HCT116 (cell line): ENCODE data around the gene CDK16. TPM values are rescaled to one million over a fixed set of nuclear protein-coding genes. Genes with fewer than 3 reads are reported as not detected.

Experiments used
- ATAC-seq: fragments of 200-7000 bp; cut with Tn5 transposase; 2 replicates; pipeline ENCODE4 v1.9.1; 2020; ENCODE audit warnings: mild to moderate bottlenecking, moderate library complexity
- BruUV-seq: library from RNA; stranded (reverse); fragments of 400-500 nt; replicated peaks from 2 replicates; lab custom pipeline; 2021; lab: Mats Ljungman, UMichigan
- CTCF ChIA-PET: fragments of 300-600 bp; sonication (Branson Sonifier 250); formaldehyde crosslinking; loops from one replicate; lab custom pipeline; 2021; ENCODE audit warnings: antibody characterized with exemption; lab: Charles Lee
- POLR2A ChIA-PET: fragments of 300-600, 350-600 bp; sonication (Branson Sonifier 250); formaldehyde crosslinking; loops from one replicate; lab custom pipeline; 2021; ENCODE audit warnings: antibody characterized with exemption; lab: Charles Lee
- RAD21 ChIA-PET, 2 experiments: fragments of 300-600 bp; sonication (Branson Sonifier 250); formaldehyde crosslinking; loops; one replicate each; lab custom pipeline; 2023; ENCODE audit warnings: low total read pairs in 2 of 2; ENCODE audit not compliant: uncharacterized antibody in 2 of 2, unreplicated experiment in 2 of 2, low non-redundant PET in 1 of 2; lab: Charles Lee
- DNase-seq: peaks from one replicate; pipeline ENCODE4 v3.0.0-alpha.2; 2010; ENCODE audit warnings: low read depth, low spot score
- H2AFZ ChIP-seq: fragments of 200-600 bp; shearing (Covaris generic), sonication (generic); 2 replicates; pipeline ENCODE4 v1.6.1; 2017; ENCODE audit warnings: low read depth, mixed run types, mixed read lengths, antibody characterized with exemption, low read length; ENCODE audit not compliant: poor library complexity, severe bottlenecking
- H3K27ac ChIP-seq: 2 replicates; pipeline ENCODE4 v1.5.1; 2012; ENCODE audit warnings: low read depth, low read length
- H3K27me3 ChIP-seq: fragments of 200-600 bp; sonication (generic); 2 replicates; pipeline ENCODE4 v1.6.1; 2016; ENCODE audit warnings: mixed run types, low read length, mixed read lengths; ENCODE audit not compliant: insufficient read depth
- H3K36me3 ChIP-seq, 2 experiments: fragments of 200-500 bp in 1 of 2; fragments of 200-600 bp in 1 of 2; sonication (Bioruptor generic) in 1 of 2; sonication (generic) in 1 of 2; 2 replicates each; pipeline versions ENCODE4 v1.5.1 to v1.6.1; 2014 to 2016; ENCODE audit warnings: low read length in 2 of 2, inconsistent platforms in 1 of 2, mixed read lengths in 1 of 2, mixed run types in 1 of 2; ENCODE audit not compliant: insufficient read depth in 2 of 2, control insufficient read depth in 1 of 2
- H3K4me1 ChIP-seq, 2 experiments: fragments of 200-600 bp in 1 of 2; sonication (generic) in 1 of 2; 2 replicates each; pipeline versions ENCODE4 v1.5.1 to v1.6.1; 2012 to 2017; ENCODE audit warnings: low read length in 2 of 2, inconsistent platforms in 1 of 2, mild to moderate bottlenecking in 1 of 2, mixed read lengths in 1 of 2, mixed run types in 1 of 2, moderate library complexity in 1 of 2; ENCODE audit not compliant: insufficient read depth in 2 of 2, control insufficient read depth in 1 of 2
- H3K4me2 ChIP-seq: fragments of 200-600 bp; sonication (generic); 2 replicates; pipeline ENCODE4 v1.6.1; 2017; ENCODE audit warnings: mixed run types, low read length, mixed read lengths
- H3K4me3 ChIP-seq, 2 experiments: fragments of 200-600 bp in 1 of 2; sonication (generic) in 1 of 2; replicated peaks in 1 of 2; 2 replicates each; pipeline ENCODE4 v1.5.1; 2011 to 2016; ENCODE audit warnings: low read length in 2 of 2, control low read depth in 1 of 2, low read depth in 1 of 2, mild to moderate bottlenecking in 1 of 2, mixed read lengths in 1 of 2, mixed run types in 1 of 2
- H3K79me2 ChIP-seq: fragments of 200-600 bp; sonication (generic); 2 replicates; pipeline ENCODE4 v1.6.1; 2017; ENCODE audit warnings: mild to moderate bottlenecking, mixed run types, low read length, moderate library complexity, mixed read lengths; ENCODE audit not compliant: insufficient read depth
- H3K9ac ChIP-seq: fragments of 200-600 bp; sonication (generic); 2 replicates; pipeline ENCODE4 v1.6.1; 2016; ENCODE audit warnings: low read length, mixed read lengths
- H3K9me2 ChIP-seq: fragments of 200-600 bp; sonication (generic), shearing (Covaris generic); 2 replicates; pipeline ENCODE4 v1.6.1; 2017; ENCODE audit warnings: mixed run types, mild to moderate bottlenecking, moderate library complexity; ENCODE audit not compliant: insufficient read depth
- H3K9me3 ChIP-seq, 2 experiments: fragments of 200-500 bp in 1 of 2; fragments of 200-600 bp in 1 of 2; sonication (Bioruptor generic) in 1 of 2; sonication (generic) in 1 of 2; 2 replicates each; pipeline ENCODE4 v1.6.1; 2014 to 2017; ENCODE audit warnings: low read length in 2 of 2, mixed read lengths in 2 of 2, inconsistent platforms in 1 of 2, low read depth in 1 of 2, mild to moderate bottlenecking in 1 of 2, mixed run types in 1 of 2, moderate library complexity in 1 of 2; ENCODE audit not compliant: control insufficient read depth in 1 of 2, insufficient read depth in 1 of 2
- H4K20me1 ChIP-seq: fragments of 200-600 bp; sonication (generic), shearing (Covaris generic); 2 replicates; pipeline ENCODE4 v1.6.1; 2017; ENCODE audit warnings: mixed run types, mild to moderate bottlenecking, moderate library complexity; ENCODE audit not compliant: insufficient read depth
- ATF3 ChIP-seq: IDR thresholded peaks from 2 replicates; pipeline ENCODE4 v1.6.1; 2012
- CBX3 ChIP-seq: IDR thresholded peaks from 2 replicates; pipeline ENCODE4 v1.6.1; 2012; ENCODE audit warnings: low read depth
- CEBPB ChIP-seq: IDR thresholded peaks from 2 replicates; pipeline ENCODE4 v1.6.1; 2012; ENCODE audit warnings: low read depth
- EGR1 ChIP-seq: IDR thresholded peaks from 2 replicates; pipeline ENCODE4 v1.6.1; 2012; ENCODE audit warnings: low read depth
- ELF1 ChIP-seq: IDR thresholded peaks from 2 replicates; pipeline ENCODE4 v1.6.1; 2012; ENCODE audit warnings: low read depth, borderline replicate concordance
- EZH2phosphoT487 ChIP-seq: fragments of 200-600 bp; IDR thresholded peaks from 2 replicates; pipeline ENCODE4 v1.6.1; 2018; ENCODE audit warnings: antibody characterized with exemption, borderline replicate concordance
- FOSL1 ChIP-seq: IDR thresholded peaks from 2 replicates; pipeline ENCODE4 v1.6.1; 2012; ENCODE audit warnings: low read depth
- JUND ChIP-seq: IDR thresholded peaks from 2 replicates; pipeline ENCODE4 v1.6.1; 2012
- MAX ChIP-seq: IDR thresholded peaks from 2 replicates; pipeline ENCODE4 v1.6.1; 2012
- POLR2A ChIP-seq: IDR thresholded peaks from 2 replicates; pipeline ENCODE4 v1.7.0; 2011; ENCODE audit warnings: borderline replicate concordance; ENCODE audit not compliant: insufficient read depth, insufficient read length; ENCODE audit errors: extremely low read depth
- REST ChIP-seq: IDR thresholded peaks from 2 replicates; pipeline ENCODE4 v1.6.1; 2012; ENCODE audit warnings: low read depth
- SP1 ChIP-seq: IDR thresholded peaks from 2 replicates; pipeline ENCODE4 v1.6.1; 2012; ENCODE audit warnings: low read depth
- SRF ChIP-seq: IDR thresholded peaks from 2 replicates; pipeline ENCODE4 v1.6.1; 2012; ENCODE audit warnings: low read depth
- TCF7L2 ChIP-seq: IDR thresholded peaks from 2 replicates; pipeline ENCODE4 v1.7.0; 2011; ENCODE audit warnings: borderline replicate concordance, inconsistent platforms; ENCODE audit not compliant: insufficient read depth, insufficient read length; ENCODE audit errors: extremely low read depth
- YY1 ChIP-seq: IDR thresholded peaks from 2 replicates; pipeline ENCODE4 v1.6.1; 2011; ENCODE audit warnings: low read length, low read depth, moderate library complexity, mild to moderate bottlenecking; ENCODE audit not compliant: insufficient replicate concordance; ENCODE audit errors: extremely low read depth
- ZBTB33 ChIP-seq: IDR thresholded peaks from 2 replicates; pipeline ENCODE4 v1.6.1; 2011; ENCODE audit warnings: mild to moderate bottlenecking, low read length, moderate library complexity; ENCODE audit not compliant: insufficient replicate concordance; ENCODE audit errors: extremely low read depth
- ZNF274 ChIP-seq: fragments of 200-500 bp; sonication (Bioruptor generic); IDR thresholded peaks from 2 replicates; pipeline ENCODE4 v1.6.1; 2014; ENCODE audit warnings: mild to moderate bottlenecking, low read depth, low read length, inconsistent platforms
- intact Hi-C: fragments of 100-400 bp; cut with micrococcal nuclease; formaldehyde crosslinking; loops from 2 replicates; pipeline ENCODE4 v1.10.0; 2022
- total RNA-seq: library from RNA; stranded (reverse); gene quantifications from one replicate; pipeline ENCODE4 v1.2.1, GENCODE V29; 2021; ENCODE audit not compliant: unreplicated experiment

The CDK16 gene
- total RNA-seq, 1 experiment from 2014 or later, result 131 TPM

GRCh38 chrX:47181301-47181700, 37.2 kb upstream of the CDK16 start (continued):
- TF ChIP-seq ATF3 (no peak), ELF1 (no peak), JUND (no peak), CBX3 (no peak), SRF (no peak)

GRCh38 chrX:47182106-47182700, 36.3 kb upstream of the CDK16 start:
- Histone ChIP-seq H3K4me1 (no peaks in the 10 kb centered on the region), H3K9me2 (no peaks in the 10 kb centered on the region), H3K27ac (no peak overlapping the region), H4K20me1 (no peaks in the 10 kb centered on the region), H2AFZ (no peak overlapping the region), H3K36me3 (no peaks in the 10 kb centered on the region; a peak in 1 of 4 replicates), H3K4me3 (no peak overlapping the region), H3K79me2 (no peaks in the 10 kb centered on the region), H3K9me3 (no peaks in the 10 kb centered on the region), H3K9ac (no peak overlapping the region), H3K4me2 (no peak overlapping the region), H3K27me3 (no peaks in the 10 kb centered on the region)
- ATAC-seq (no peak), DNase-seq (no peak)
- ChIA-PET RAD21 (no interaction called here), CTCF (no interaction called here), POLR2A (no interaction called here)
- BruUV-seq, result no TSS peak
- intact Hi-C loops, result no loop called here
- TF ChIP-seq POLR2A (no peak), TCF7L2 (no peak), ELF1 (no peak), SP1 (no peak), EZH2phosphoT487 (no peak), ZNF274 (no peak), MAX (no peak), ZBTB33 (no peak), CBX3 (no peak), YY1 (no peak), EGR1 (no peak), FOSL1 (no peak), REST (no peak), JUND (no peak), CEBPB (no peak)
